ENCODE measurements around the gene ZNF438. TPM values are rescaled to one million over a fixed set of nuclear protein-coding genes. Genes with fewer than 3 reads are reported as not detected.

The ZNF438 gene
- total RNA-seq, 1 experiment from 2014 or later = 2.0 TPM

GRCh38 chr10:30806850-30807249 is 224.8 kb downstream of the ZNF438 start:
- DNase-seq (ENCODE audit: low spot score) = no peak
- intact Hi-C loops (cut with micrococcal nuclease; ENCODE audit: unreplicated experiment) = no loop called here
- no peaks in the 10 kb centered on the region for H3K9me3 ChIP-seq (ENCODE audit: low read depth, low read length, poor library complexity, severe bottlenecking)
- H3K27me3 ChIP-seq (replicated peaks; ENCODE audit: insufficient read depth, low read depth, low read length, poor library complexity) = no peaks in the 10 kb centered on the region
- no peak for TF ChIP-seq CTCF (conservative IDR thresholded peaks at IDR 0.05; ENCODE audit: low read depth, low read length)
- TF ChIP-seq EZH2 (IDR thresholded peaks at IDR 0.05; ENCODE audit: borderline replicate concordance, low read depth, low read length, poor library complexity, severe bottlenecking) = no peak
- ChIA-PET CTCF (no interaction called here), POLR2A (ENCODE audit: low non-redundant PET) (no interaction called here)
- H3K4me3 ChIP-seq (ENCODE audit: low read depth, low read length, poor library complexity, severe bottlenecking) = no peak overlapping the region
- H3K36me3 ChIP-seq (ENCODE audit: insufficient read depth, low read length, poor library complexity, severe bottlenecking) = no peaks in the 10 kb centered on the region
- H3K4me1 ChIP-seq (ENCODE audit: insufficient read depth, low read length, poor library complexity, severe bottlenecking) = no peaks in the 10 kb centered on the region
- BruUV-seq (replicated peaks) = no TSS peak
- H3K27ac ChIP-seq (ENCODE audit: low read depth, low read length, poor library complexity, severe bottlenecking) = no peak overlapping the region

- no peaks in the 10 kb centered on the region for H3K36me3 ChIP-seq (ENCODE audit: insufficient read depth, low read length, poor library complexity, severe bottlenecking)
- POLR2A ChIA-PET (ENCODE audit: low non-redundant PET) = no interaction called here
- DNase-seq (ENCODE audit: low spot score) = no peak
- no peaks in the 10 kb centered on the region for H3K27me3 ChIP-seq (replicated peaks; ENCODE audit: insufficient read depth, low read depth, low read length, poor library complexity)
- no peak overlapping the region for H3K4me3 ChIP-seq (ENCODE audit: low read depth, low read length, poor library complexity, severe bottlenecking)
- no peak overlapping the region for H3K27ac ChIP-seq (ENCODE audit: low read depth, low read length, poor library complexity, severe bottlenecking)
- H3K4me1 ChIP-seq (ENCODE audit: insufficient read depth, low read length, poor library complexity, severe bottlenecking) = no peaks in the 10 kb centered on the region
- CTCF ChIA-PET = no interaction called here
- intact Hi-C loops (cut with micrococcal nuclease; ENCODE audit: unreplicated experiment) = no loop called here
- no peaks in the 10 kb centered on the region for H3K9me3 ChIP-seq (ENCODE audit: low read depth, low read length, poor library complexity, severe bottlenecking)
- no TSS peak for BruUV-seq (replicated peaks)
- TF ChIP-seq CTCF (conservative IDR thresholded peaks at IDR 0.05; ENCODE audit: low read depth, low read length) (no peak), EZH2 (IDR thresholded peaks at IDR 0.05; ENCODE audit: borderline replicate concordance, low read depth, low read length, poor library complexity, severe bottlenecking) (no peak)
These were observed 226.6 kb downstream of the ZNF438 start for GRCh38 chr10:30805061-30805460.

- intact Hi-C loops (cut with micrococcal nuclease; ENCODE audit: unreplicated experiment) = no loop called here
- CTCF ChIA-PET = no interaction called here
- Histone ChIP-seq H3K4me1 (ENCODE audit: insufficient read depth, low read length, poor library complexity, severe bottlenecking) (no peaks in the 10 kb centered on the region), H3K4me3 (ENCODE audit: low read depth, low read length, poor library complexity, severe bottlenecking) (no peak overlapping the region), H3K36me3 (ENCODE audit: insufficient read depth, low read length, poor library complexity, severe bottlenecking) (no peaks in the 10 kb centered on the region), H3K9me3 (ENCODE audit: low read depth, low read length, poor library complexity, severe bottlenecking) (no peaks in the 10 kb centered on the region), H3K27ac (ENCODE audit: low read depth, low read length, poor library complexity, severe bottlenecking) (no peak overlapping the region), H3K27me3 (replicated peaks; ENCODE audit: insufficient read depth, low read depth, low read length, poor library complexity) (no peaks in the 10 kb centered on the region)
- TF ChIP-seq EZH2 (IDR thresholded peaks at IDR 0.05; ENCODE audit: borderline replicate concordance, low read depth, low read length, poor library complexity, severe bottlenecking) (no peak), CTCF (conservative IDR thresholded peaks at IDR 0.05; ENCODE audit: low read depth, low read length) (no peak)
- BruUV-seq (replicated peaks) = no TSS peak
- POLR2A ChIA-PET (ENCODE audit: low non-redundant PET) = no interaction called here
- DNase-seq (ENCODE audit: low spot score) = no peak
These were observed 227.1 kb downstream of the ZNF438 start for GRCh38 chr10:30804478-30805055.
